GM18526 (cell line): ENCODE results near the gene PIGR.
A peak's percentile ranks its signal among the peaks of the same experiment; 100 is the strongest.

Experiments
- POLR2A ChIP-seq: IDR thresholded peaks from 3 replicates; pipeline ENCODE4 v1.6.1; 2011; ENCODE audit not compliant: insufficient read length; ENCODE audit errors: extremely low read depth

The PIGR gene

GRCh38 chr1:206924592-206925105 lies 21.6 kb downstream of the PIGR start:
- no peak for TF ChIP-seq POLR2A

GRCh38 chr1:206923009-206923960 lies 23.0 kb downstream of the PIGR start:
- peak; percentile 43 for TF ChIP-seq POLR2A

- TF ChIP-seq POLR2A = no peak
These were observed 23.7 kb downstream of the PIGR start for GRCh38 chr1:206922524-206922923.

GRCh38 chr1:206921772-206922265 lies 24.4 kb downstream of the PIGR start, which contains the start of gene FCMR:
Gene FCMR, minus strand, starts transcription at chr1:206921941. Its CDS starts 87 bp downstream, at chr1:206921854.
- peak; percentile 51 for TF ChIP-seq POLR2A

- no peak for TF ChIP-seq POLR2A
These were observed 28.2 kb downstream of the PIGR start for GRCh38 chr1:206918076-206918475.

GRCh38 chr1:206916000-206916709 lies 30.1 kb downstream of the PIGR start:
- TF ChIP-seq POLR2A = no peak

GRCh38 chr1:206915030-206915735 lies 31.1 kb downstream of the PIGR start:
- TF ChIP-seq POLR2A = no peak

GRCh38 chr1:206913766-206914537 lies 32.3 kb downstream of the PIGR start:
- no peak for TF ChIP-seq POLR2A

- TF ChIP-seq POLR2A = no peak
These were observed 33.7 kb downstream of the PIGR start for GRCh38 chr1:206912445-206913095.

- no peak for TF ChIP-seq POLR2A
These were observed 35.1 kb downstream of the PIGR start for GRCh38 chr1:206911064-206911663.

- no peak for TF ChIP-seq POLR2A
These were observed 36.4 kb downstream of the PIGR start for GRCh38 chr1:206909883-206910318.

- no peak for TF ChIP-seq POLR2A
These were observed 36.9 kb downstream of the PIGR start for GRCh38 chr1:206909161-206909882.

GRCh38 chr1:206908038-206908437 lies 38.2 kb downstream of the PIGR start:
- TF ChIP-seq POLR2A = no peak
